EL (cell line): ENCODE results near the gene SCARB1.
A peak's percentile ranks its signal among the peaks of the same experiment; 100 is the strongest.

ENCODE experiments used
- DNase-seq: peaks from one replicate; pipeline ENCODE4 v3.0.0-alpha.2; 2016

The SCARB1 gene

DNA sequence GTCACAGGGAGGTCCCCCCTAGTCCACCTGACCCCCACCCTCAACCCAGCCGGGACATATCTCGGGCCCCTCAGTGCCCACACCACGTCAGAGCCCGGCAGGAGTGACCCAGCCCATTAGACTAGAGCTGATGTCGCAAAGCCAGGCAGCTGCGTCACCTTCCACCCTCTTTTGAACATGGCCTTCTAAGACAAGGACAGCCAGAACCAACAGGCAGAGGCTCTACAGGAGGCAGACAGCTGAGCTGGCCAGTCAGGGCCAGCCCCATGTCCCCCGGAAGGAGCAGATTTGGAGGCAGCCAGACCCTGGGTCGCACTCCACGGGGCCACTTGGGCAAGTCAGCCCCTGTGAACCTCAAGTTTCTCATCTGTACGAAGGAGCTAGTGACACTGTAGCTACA lies 44.1 kb downstream of the SCARB1 start:
- no peak for DNase-seq

DNA sequence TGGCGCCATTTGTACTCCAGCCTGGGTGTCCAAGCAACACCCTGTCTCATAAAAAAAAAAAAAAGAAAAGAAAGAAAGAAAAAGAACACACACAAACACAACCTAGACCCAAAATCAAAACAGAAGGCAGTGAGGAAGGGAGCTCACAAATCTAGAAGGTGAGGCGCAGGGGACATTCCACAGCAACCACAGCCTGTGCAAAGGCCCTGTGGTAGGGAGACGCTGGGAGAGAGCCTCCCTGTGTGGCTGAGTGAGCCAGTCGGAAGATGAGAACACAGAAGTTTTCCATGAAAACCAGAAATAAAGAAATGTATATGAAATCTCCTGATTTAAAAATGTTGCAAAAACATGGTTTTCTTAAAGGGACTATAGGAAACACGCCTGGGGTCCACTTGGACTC lies 44.6 kb downstream of the SCARB1 start:
- no peak for DNase-seq

DNA sequence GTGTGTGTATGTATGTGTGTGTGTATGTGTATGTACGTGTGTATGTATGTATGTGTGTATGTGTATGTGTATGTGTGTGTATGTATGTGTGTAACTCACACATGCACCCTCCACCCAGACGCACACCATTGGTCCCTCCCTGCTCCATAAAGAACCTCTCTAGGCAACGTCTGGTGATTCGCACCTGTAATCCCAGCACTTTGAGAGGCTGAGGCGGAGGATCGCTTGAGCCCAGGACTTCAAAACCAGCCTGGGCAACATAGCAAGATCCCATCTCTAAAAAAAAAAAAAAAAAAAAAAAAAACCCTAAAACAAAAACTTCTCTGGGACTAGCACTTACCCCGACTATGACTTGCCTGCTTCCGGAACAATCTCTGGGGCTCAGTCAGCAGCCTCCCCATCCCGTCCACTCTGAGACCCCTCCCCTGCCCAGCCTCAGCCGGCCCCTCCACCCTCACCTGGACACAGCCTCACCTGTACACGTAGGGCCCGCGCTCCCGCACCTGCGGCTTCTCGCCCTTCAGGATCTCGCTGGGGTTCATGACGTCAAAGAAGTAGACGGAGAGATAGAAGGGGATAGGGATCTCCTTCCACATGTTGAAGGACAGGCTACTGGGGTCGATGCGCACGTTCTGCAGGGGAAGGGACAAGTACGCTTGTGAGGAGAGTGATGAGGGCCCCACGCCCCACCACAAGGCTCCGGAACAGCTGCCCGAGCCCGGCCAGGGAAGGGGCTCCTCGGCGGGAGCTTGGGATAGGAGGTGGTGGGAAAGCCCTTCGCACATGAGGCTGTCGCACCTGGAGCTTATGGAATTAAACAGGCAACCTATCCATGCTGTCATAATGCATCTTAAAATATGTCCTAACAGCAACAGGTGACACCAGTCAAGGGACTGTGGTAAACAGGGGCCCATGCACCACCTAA lies 46.3 kb downstream of the SCARB1 start:
- no peak for DNase-seq

DNA sequence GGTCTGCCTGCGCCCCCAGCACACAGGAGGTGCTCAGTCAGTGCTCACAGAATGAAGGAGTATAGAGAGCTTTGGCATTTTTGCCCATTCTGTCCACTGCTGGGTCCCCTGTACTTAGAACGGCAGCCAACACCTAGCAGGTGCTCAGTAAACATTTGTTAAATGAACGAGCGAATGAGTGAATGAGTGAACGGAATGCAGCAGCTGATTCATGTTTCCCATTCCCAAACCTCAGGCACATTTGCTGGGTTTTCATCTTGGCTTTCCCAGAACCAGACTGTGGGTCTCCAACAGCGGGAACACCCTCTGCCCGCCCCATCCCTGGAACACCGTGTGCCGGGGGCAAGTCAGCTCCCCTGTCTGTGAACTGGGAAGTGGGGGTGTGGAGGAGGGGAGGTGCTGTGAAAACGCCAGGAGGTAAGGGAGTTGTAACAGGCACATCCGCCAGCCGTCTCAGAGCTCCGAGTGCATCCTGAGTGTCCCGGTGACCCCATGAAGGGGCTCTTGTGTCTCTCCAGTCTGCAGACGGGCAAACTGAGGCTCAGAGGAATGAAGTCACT lies 47.3 kb downstream of the SCARB1 start:
- no peak for DNase-seq

DNA sequence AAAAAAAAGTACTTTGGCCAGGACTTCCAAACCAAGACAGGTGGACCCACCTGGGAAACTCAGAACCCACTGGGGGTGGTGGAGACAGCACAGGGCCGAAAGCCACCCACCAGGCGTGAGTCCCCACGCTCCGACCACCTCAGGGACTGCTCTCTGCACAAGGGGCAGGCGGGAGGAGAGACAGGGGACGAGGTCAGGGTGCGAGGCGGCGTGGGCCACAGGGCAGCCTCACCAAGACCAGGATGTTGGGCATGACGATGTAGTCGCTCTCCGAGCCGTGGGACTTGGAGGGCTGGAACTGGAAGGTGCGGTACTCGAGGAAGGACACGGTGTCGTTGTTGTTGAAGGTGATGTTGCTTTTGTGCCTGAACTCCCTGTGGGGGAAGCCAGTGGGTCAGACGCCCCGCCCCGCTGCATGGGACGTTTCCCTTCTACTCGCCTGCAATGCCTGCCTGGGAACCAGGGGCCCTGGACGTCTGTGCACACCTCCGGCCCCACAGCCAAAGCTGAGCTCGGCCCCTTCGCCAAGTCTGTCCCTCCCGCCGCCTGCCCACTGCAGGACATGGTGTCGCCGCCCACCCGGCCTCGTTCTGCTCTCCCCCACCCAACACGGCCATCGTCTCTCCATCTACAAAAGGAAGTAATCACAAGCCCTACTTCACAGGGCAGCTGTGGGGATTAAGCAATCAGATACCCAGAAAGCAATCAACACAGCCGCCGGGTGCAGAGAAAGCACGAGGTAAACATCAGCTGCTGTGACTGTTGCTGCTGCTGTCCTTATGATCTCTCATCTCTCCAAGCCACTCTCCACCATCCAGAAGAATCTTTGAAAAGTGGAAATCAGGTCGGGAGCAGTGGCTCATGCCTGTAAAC lies 48.7 kb downstream of the SCARB1 start:
- no peak for DNase-seq

DNA sequence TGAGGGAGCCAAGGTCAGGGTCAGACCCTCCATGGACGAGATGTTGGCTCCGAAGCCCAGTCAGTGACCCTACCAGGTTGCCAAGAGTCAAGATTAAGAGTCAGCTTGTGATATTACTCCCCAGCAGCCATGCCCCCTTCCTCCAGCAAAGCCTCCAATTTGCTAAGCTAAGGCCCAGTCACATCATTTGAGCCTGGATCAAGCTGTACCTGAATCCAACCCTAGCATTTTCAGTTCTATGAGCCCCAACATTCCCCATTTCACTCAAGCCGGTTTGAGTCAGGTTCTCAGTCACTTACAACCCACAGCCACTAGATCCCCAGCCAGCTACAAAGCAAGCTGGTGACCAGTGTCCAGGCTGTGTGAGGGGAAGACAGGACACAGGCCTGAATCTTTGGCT lies 49.9 kb downstream of the SCARB1 start:
- no peak for DNase-seq

DNA sequence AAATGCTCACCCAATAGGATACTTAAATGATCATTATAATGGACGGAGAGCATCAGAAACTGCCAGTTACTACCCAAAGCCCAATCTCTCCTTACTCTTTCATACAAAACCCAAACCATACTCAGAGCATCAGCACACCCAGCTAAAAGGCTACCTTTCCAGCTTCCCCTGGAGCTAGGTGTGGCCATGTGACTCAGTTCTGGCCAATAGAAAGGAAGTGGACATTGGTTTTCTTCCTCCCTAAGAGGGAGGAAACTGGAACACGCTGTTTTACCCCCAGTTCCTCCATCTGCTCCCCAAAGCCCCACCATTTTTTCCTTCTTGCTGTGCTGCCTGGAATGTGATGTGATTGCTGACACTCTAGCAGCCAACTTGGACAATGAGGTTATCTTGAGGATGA lies 50.7 kb downstream of the SCARB1 start:
- DNase-seq = no peak

DNA sequence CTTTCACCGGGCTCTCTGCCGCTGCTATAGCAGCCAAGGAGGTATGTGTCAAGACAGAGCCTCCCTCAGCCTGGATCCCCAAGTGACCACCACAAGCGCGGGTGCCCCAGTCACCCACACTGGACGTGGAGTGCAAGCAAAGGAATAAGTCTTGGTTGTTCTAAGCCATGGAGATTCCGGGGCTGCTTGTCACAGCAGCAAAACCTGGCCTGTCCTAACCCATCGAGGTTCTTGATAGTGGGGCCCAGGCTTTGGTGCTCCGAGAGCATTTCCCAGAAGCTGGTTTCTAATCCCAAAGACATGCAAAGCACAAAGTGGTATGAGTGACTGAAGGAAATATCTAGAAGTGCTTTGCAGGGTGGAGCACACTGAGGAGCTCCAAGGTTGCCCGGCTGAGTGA lies 51.3 kb downstream of the SCARB1 start:
- no peak for DNase-seq

DNA sequence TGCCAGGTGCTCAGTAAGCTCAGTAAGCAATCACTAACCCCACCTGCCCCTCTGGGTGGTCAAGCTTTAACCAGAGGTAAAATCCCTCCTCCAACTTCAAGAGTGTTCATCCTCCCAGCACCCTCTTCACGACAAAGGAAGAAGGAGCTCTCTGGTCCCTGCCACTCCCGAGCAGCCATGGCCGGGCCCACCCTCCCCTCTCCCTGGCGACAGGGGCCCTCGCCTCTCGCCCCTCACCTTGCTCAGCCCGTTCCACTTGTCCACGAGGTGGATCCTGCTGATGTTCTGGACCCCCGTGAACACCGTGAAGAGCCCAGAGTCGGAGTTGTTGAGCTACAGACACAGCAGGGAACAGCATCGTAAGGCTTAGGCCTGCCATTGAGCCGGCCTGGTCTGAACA lies 52.0 kb downstream of the SCARB1 start:
- no peak for DNase-seq

DNA sequence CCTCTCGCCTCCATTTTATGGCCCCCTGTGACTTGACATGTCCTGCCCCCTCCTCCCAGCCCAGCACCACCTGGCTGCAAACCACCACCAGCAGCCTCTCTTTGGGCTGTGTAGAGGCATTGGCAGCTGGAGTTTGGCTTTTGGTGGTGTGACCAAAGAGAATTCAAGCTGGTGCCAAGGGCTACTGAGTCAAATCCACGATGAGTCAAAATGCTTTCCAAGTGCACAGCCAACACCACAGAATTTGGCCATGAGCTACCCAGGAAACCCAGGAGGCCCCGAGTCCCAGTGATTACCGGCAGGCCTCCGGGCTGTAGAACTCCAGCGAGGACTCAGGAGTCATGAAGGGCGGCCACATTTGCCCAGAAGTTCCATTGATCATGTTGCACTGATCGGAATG lies 53.8 kb downstream of the SCARB1 start:
- DNase-seq = peak; percentile 41

DNA sequence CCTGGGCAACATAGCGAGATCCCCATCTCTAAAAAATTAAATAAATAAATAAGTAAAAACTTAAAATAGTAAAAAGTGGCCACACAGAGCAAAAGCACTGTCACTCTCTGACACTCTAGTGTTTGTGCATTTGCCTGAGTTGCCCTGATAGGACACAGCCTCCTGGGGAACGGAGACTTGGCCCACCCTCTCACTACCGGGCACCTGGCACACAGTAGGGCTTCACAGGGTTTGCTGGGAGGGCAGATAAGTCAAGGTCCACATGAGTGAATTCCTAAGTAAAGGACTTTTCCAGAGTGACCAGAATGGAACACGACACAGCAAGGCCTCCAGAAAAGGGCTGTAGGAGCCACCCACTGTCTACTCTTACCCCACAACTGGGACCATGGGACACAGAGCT lies 54.3 kb downstream of the SCARB1 start:
- no peak for DNase-seq

DNA sequence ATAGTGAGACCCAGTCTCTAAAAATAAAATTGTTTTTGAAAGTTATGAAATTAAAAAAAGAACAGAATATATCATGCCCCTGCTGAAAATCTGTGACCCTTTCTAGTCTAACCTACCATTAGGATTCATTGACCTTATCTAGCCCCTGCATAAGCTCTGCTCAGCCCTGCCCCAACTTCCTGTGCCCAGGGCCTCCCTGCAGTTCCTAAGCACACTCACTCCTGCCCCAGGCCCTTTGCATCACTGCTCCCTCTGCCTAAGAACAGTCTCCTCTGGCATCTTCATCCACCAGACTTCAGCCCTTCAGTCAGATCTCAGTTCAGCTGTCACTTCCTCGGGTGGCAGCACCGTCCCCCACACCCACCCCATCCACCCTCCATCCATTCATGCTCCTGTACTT lies 55.4 kb downstream of the SCARB1 start:
- DNase-seq = no peak

DNA sequence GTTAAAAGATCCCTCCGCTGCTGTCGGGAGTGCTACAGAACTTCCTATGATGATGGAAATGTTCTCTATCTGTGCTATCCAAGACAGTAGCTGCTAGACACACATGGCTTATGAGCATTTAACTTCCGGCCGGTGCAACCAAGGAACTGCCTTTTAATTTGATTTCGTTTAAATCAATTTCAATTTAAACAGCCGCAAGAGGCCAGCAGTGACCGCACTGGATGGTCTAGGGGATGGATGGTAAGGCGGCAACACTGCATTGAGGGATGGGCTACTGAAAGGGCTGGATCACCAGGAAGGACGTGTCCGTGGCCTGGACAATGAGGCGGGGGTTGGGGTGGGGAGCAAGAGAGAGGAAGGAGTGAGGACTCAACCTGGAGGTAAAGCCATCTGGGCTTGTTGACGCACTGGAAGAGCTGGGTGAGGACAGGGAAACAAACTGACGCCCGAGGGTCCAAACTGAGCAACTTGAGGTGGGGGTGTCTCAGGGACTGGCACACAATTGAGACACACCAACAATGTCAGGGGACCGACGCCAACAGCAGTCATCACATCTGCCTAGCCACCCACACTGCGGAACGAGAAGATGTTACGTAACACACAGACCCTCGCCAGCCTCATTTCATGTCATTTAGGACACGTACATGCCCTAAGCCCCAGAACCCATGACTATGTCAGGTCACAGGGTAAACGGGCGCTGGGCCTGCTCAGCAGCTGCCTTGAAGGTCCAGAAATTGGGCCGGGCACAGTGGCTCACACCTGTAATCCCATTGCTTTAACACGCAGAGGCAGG lies 57.6 kb downstream of the SCARB1 start:
- no peak for DNase-seq

DNA sequence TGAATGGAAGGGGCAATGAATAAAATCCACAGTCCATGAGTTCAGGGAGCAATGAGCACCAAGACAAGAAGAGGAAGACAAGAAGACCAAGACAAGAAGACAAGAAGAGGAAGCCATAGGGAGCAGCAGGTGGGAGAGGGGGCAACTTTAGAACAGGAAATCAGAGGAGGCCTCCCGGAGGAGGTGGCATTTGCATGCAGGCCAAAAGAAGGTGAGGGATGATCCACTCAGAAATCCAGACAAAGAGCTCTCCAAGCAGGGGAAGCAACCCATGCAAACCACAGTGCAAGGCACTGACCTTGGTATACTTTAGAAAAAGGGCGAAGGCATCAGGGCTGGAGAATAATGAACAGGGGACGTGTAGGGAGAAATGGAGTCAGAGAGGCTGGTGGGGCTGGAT lies 58.6 kb downstream of the SCARB1 start:
- DNase-seq = no peak

DNA sequence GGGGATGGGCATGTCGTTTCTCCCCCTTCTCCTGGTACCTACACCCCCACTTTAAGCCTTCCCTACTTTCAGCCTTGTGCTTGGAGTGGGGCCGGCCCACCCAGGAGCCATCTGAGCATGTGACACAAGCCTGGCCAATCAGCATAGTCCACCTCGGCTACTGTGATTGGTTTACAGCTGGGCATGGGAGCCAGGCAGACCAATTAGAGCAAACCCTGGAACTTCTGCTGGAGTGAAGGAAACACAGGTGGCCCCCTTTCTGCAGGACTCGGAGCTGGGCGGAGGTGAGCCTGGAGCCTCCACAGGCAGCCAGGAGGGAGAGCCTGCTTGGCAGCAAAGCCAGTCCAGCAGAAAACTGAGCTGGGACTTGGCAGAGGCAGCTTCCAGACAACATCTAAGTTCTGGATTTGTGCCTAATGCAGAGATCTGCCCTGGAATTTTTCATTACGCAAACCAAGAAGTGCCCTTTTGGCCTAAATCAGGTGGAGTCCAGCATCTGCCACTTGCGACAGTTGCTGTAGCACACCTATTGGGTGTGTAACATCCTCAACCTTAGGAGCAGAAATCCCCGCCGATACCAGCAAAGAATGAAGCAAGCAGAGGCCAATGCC lies 59.5 kb downstream of the SCARB1 start:
- no peak for DNase-seq

DNA sequence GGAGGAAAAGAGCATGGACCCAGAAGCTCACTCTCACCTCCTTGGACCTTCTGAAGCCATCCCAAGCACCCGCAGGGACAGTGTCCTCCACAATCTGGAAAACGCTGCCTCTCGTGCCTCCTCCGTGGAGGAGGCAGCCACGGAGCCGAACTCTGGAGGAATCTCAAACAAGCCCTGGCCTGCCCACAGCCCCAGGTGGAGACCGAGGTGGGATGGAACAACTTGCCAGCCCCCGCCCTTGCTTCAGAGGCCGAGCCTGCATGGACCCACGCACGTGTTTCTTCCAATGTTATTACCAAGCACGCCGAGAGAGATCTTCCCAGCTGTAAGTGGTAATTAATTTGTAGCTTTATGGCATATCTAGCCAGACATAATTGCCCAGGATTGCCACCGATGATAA lies 61.3 kb downstream of the SCARB1 start:
- DNase-seq = no peak

DNA sequence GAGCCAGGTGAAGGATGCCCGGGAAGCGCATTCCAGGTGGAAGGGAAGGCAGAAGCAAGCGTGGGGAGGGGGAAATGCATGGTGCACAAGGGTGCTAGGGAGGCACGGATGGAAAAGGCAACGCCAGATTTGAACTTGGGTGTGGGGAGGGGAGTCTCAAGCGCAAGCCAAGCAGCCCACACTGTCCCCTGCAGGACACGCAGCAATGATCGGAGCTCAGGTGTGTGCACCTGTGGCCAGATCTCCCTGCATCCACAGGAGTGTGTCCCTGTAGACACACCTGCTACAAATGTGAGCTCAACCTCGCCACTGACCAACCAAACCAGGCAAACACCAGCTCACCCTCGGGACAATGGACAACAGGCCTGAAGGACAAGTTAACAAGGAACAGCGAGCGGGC lies 63.2 kb downstream of the SCARB1 start:
- no peak for DNase-seq

DNA sequence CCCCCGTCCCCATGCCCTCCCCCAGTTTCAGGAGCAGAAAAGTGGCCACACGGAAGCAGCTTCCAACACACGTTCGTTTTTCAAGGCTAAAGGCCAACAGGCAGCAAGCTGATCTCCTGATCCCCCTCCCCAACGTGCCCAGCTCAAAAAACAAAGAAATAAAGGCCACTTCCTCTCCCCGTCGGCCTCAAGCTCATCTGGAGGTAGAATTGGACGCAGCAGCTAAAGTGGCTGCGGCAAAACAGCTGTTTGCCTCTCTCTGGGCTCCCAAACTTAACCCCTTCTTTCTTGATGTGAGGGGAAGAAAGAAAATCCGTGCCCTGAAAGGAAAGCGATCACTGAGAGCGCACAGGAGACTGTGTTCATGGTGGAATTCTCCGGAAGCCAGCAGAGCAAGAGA lies 66.3 kb downstream of the SCARB1 start:
- DNase-seq = no peak

DNA sequence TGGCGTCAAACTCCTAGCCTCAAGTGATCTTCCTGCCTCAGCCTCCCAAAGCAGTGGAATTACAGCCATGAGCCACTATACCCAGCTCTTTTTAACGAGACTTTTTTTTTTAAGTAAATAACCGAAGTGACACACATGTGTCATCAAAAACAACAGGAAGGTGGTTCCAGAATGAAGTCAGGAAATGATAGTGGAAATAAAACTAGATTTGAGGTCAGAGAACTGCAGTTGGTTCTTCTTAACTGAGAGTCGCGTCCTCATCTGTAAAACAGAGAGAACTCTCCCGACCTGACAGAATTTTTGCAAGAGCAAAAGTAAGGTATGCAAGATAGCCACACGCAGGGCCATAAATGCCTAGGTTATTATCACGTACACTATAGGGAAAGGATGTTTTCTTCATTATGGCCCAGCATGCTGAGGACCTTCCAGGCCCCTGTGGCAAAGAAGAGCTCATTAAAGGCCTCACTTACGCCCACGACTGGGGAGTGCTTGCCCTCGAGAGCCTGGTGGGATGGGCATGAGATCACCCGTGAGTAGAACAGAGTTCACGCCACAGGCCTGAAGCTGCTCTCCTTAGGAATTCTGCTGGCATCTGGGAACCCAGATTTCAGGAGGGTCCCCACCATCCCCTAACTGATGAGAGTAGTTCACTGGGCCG lies 67.2 kb downstream of the SCARB1 start:
- no peak for DNase-seq

DNA sequence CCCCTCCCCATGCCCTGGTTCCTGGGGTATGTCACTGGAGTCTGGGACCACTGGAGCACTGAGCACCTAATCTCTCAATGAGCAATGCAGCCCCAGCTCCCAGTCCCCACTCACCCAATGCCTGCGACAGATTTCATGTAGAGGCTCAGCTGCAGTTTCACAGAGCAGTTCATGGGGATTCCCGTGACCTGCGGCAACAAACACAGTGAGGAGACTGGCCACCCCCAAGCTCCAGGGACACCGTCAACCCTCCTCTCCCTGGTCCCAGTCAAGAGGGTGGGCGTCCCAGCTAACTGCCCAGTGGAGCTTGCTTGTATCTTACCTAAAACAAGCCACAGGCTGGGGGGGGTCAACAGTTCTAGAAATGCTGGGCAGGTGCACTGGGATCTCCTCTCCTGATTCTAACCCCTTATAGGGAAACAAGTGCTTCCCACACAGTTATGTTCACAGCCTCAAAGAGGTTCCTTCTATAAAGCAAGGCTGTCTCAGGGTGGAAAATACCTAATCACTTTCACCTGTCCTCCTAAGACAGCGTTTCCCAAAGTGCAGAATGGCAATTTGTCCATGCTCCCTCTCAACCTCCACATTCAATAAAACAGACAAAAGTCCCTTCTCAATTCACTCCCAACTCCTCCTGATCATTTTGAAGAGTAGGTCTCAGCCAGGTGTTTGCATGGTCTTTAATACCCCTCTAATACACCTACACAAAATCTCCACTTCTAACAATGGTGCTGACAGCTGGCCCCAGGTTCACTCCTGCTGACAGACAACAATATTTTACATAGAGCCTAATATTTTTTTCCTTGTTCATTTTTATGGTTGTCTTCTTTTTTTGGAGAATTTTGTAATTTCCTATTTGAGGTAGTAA lies 68.3 kb downstream of the SCARB1 start:
- no peak for DNase-seq

DNA sequence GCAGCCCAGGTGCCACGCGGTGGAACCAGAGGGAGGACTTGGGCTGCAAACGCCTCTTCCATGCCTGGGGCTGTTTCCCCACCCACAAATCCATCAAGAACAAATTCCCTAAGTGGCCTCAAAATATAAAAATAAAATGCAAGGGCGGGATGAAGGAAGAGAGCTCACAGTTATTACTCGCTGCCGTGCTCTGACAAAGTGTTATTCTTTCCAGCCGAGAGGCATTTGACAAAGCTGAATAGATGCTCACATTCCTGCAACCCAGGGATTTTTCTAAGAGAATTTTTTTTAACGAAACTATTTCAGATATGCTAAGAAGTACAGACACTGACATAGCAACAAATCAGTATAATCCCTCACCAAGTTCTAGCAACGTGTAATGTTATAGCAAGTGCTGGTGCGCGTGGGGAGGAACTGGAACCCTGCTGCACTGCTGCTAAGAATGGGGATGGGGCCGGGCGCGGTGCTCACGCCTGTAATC lies 70.7 kb downstream of the SCARB1 start:
- peak; percentile 27 for DNase-seq
